ENCODE data around the gene ZNF215. TPM values are rescaled to one million over a fixed set of nuclear protein-coding genes. Genes with fewer than 3 reads are reported as not detected.
"Not testable (repeated sequence)": the region's sequence is repeated elsewhere in the genome, so short reads cannot be mapped to it uniquely, and the experiment has no call there.

The ZNF215 gene
- total and polyA plus RNA-seq, 2 of the 8 experiments (the other 6 are each of a cell fraction or from before 2014, with no cell fraction given) = 6.4 to 17.9 TPM

GRCh38 chr11:6904804-6905203, 21.4 kb upstream of the ZNF215 start:
- H2BK15ac ChIP-seq (ENCODE audit: low read length); H3K9me3 ChIP-seq (ENCODE audit: insufficient read depth in 2 of 2, low read depth in 1 of 2, low read length in 1 of 2); H3K79me2 ChIP-seq (ENCODE audit: control insufficient read depth in 1 of 2, insufficient read depth in 2 of 2, low read length in 2 of 2); FAIRE-seq; H3K79me1 ChIP-seq (ENCODE audit: low read depth, low read length); H2BK12ac ChIP-seq (ENCODE audit: low read depth, low read length); H3K4me3 ChIP-seq (ENCODE audit: extremely low read depth in 1 of 4, insufficient read depth in 2 of 4, low read depth in 3 of 4, low read length in 4 of 4); H3K4me2 ChIP-seq (ENCODE audit: insufficient read depth in 1 of 2, low read depth in 2 of 2, low read length in 2 of 2); H3K4me1 ChIP-seq (replicated peaks in 1 of 4; ENCODE audit: control insufficient read depth in 3 of 4, insufficient read depth in 4 of 4, low read length in 3 of 4); H3K27me3 ChIP-seq (replicated peaks in 1 of 4; ENCODE audit: control insufficient read depth in 3 of 4, extremely low read depth in 1 of 4, insufficient read depth in 3 of 4, low read length in 3 of 4); H4K20me1 ChIP-seq (replicated peaks in 1 of 2; ENCODE audit: control insufficient read depth in 1 of 2, insufficient read depth in 2 of 2, low read length in 2 of 2); H3K9ac ChIP-seq (replicated peaks in 1 of 4; ENCODE audit: extremely low read depth in 1 of 4, low read depth in 3 of 4, low read length in 3 of 4); H3K4ac ChIP-seq (replicated peaks; ENCODE audit: insufficient read length, low read depth, low read length); H2BK20ac ChIP-seq (ENCODE audit: low read length); H3K36me3 ChIP-seq (ENCODE audit: control insufficient read depth in 2 of 4, insufficient read depth in 4 of 4, low read length in 3 of 4); H2AK5ac ChIP-seq (ENCODE audit: low read depth, low read length); H3K27ac ChIP-seq (ENCODE audit: low read depth, low read length); H3K14ac ChIP-seq (ENCODE audit: insufficient read length); H4K5ac ChIP-seq (ENCODE audit: insufficient read length, low read depth, low read length); H3K23ac ChIP-seq (ENCODE audit: insufficient read length); DNase-seq (ENCODE audit: low read depth in 1 of 2, low spot score in 2 of 2); H2AFZ ChIP-seq (ENCODE audit: low read length); H3K18ac ChIP-seq (ENCODE audit: extremely low read depth, low read length); H3K23me2 ChIP-seq (ENCODE audit: low read depth, low read length); POLR2A ChIA-PET (ENCODE audit: partially characterized antibody); H2BK120ac ChIP-seq (replicated peaks; ENCODE audit: low read depth, low read length); H3K56ac ChIP-seq (replicated peaks; ENCODE audit: insufficient read length, low read depth, low read length); H2BK5ac ChIP-seq (ENCODE audit: low read depth, low read length); H4K91ac ChIP-seq (replicated peaks; ENCODE audit: insufficient read length, low read length); H4K8ac ChIP-seq (ENCODE audit: extremely low read depth, insufficient read depth, low read length): not testable (repeated sequence)
- CTCF ChIA-PET (ENCODE audit: partially characterized antibody) = interaction anchor here (1.0 kb wide), 1 partner anchor 149 kb away, joined by 3 read pairs; no protein-coding TSS in a partner anchor
- 91% methylated on average over 13 of the region's 13 CpGs; no CpG with 5 or more reads in 1 of the 2 experiments for WGBS, 2 experiments (ENCODE audit: extremely low coverage in 1 of 2, insufficient coverage in 1 of 2, insufficient read length in 1 of 2, insufficient replicate concordance in 2 of 2, low coverage in 1 of 2, low lambda C conversion rate in 2 of 2, missing lambda C conversion rate in 1 of 2)

Data from H1 (cell line).